Subcutaneous adipose tissue (tissue), 4 donors: Measurements from ENCODE around the gene OLIG2. TPM values are rescaled to one million over a fixed set of nuclear protein-coding genes. Genes with fewer than 3 reads are reported as not detected.

Experiments used
- CTCF ChIP-seq: fragments of 450-650 bp; IDR thresholded peaks from one replicate; pipeline ENCODE4 v1.5.1; 2016; ENCODE audit warnings: low read depth, mild to moderate bottlenecking, control low read depth, antibody characterized with exemption, moderate library complexity
- total RNA-seq, 4 donors: library from RNA; depleted of rRNA; stranded (reverse); fragments of >200 nt; gene quantifications; one replicate each; pipeline ENCODE4 v1.1.0, GENCODE V29; 2016

Gene OLIG2
- total RNA-seq, 4 donors from 2014 or later, result not detected

DNA sequence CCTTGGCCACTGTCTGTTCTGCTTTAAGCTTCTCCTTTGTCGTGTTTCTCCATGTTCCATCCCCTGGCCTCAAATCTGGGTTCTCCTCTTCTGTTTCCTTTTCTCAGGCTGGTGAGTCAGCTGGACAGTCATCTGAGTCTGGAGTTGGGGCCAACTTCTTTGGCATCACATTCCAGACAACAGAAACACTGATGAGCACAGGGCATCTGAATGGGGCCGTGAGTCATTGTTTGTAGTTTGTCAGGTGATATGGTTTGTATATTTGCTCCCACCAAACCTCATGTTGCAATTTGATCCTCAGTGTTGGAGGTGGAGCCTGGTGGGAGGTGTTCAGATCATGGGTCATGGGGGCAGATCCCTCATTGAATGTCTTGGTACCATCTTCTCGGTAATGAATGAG, 14.3 kb upstream of the OLIG2 start:
- TF ChIP-seq CTCF, result no peak

GRCh38 chr21:33013626-33014025, 12.1 kb upstream of the OLIG2 start:
- TF ChIP-seq CTCF, result no peak

- TF ChIP-seq CTCF, result no peak
Observed at GRCh38 chr21:33014331-33014730, 11.4 kb upstream of the OLIG2 start.

DNA sequence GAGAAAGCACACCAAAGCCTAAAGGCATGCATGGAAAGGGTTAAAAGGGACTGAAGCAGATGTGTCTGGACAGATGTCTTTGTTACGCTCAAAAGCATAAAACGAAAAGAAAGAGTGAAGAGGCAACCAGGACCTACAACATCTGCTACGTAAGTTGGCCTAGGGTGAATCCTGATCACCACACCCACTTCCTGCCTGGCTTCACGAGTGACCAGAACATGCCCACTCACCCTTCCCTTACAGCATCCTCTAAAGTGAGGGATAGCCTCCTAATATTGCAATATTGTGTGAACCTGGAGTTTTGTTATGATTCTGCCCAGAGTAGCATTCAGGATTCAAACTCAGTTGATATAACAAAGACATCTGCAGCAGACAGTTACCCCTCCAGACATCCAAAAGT, 10.6 kb upstream of the OLIG2 start:
- no peak for TF ChIP-seq CTCF

- TF ChIP-seq CTCF, result no peak
Observed at GRCh38 chr21:33015756-33016155, 10.0 kb upstream of the OLIG2 start.

DNA sequence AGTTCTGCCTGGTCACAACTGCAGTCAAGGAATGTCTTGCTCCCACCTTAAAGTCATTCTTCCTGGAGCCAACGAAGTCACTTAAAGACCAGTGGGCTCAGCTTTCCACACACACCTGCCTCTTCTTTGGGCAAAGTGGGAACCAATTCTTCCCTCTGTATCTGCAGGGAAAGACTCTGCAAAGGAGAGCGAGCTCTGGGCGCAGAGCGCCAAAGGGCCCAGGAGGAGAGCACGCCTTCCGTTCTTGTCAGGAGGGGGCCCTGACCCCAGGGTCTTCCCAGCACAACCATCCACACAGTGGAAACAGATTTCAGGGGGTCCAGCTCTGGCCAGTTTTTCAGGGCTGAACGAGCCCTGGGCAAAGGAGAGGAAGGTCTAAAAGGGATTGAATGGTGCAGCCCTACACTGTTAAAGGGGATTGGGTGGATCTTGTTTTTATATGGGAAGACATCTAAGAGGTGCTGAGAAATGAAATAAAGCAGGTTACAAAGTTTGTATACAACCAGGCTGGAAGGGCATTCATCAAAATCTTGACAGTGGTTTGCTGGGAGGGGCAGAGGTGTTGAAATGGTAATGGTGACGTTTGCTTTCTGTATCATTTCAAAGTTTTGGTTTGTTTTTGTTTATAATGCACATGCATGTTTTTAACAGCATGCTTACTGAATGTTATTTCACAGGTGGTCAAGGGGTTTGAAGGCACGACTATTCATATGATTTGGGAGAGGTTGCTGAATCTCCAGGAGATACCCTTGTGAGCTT, 6.8 kb upstream of the OLIG2 start:
- TF ChIP-seq CTCF, result no peak

DNA sequence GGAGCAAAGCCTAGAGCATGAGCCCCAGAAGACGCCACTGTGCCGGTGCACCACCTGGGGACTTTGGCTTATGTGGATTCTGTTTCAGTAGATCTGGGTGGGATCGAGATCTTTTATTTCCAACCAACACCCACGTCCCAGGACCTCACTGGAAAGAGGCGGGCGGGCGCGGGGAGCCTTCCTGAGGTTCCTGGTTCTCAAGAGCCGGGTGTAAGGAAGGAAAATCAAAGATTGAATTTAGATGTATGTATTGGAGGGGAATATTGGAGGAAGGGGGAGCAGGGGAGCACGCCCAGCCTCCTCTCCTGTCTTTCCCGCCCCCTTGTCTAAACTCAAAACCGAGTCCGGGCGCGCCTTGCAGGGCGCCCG, 6.2 kb upstream of the OLIG2 start:
- TF ChIP-seq CTCF, result no peak
